Endothelial cell of umbilical vein (primary cell): ENCODE results near the gene RELT.

ENCODE experiments used
- EZH2 ChIP-seq: IDR thresholded peaks from 2 replicates; pipeline ENCODE4 v1.6.1; 2012; ENCODE audit warnings: borderline replicate concordance, low read depth, mild to moderate bottlenecking, moderate library complexity, low read length, inconsistent platforms; ENCODE audit not compliant: severe bottlenecking
- GATA2 ChIP-seq: IDR thresholded peaks from 2 replicates; pipeline ENCODE4 v1.7.0; 2011; ENCODE audit warnings: low read depth, mild to moderate bottlenecking, moderate library complexity, mixed read lengths, low read length; ENCODE audit not compliant: insufficient read length, insufficient read depth
- MYC ChIP-seq: IDR thresholded peaks from one replicate; pipeline ENCODE4 v1.6.1; 2011; ENCODE audit warnings: mild to moderate bottlenecking, low read depth, low read length
- POLR2AphosphoS5 ChIP-seq: IDR thresholded peaks from 2 replicates; pipeline ENCODE4 v1.6.1; 2012; ENCODE audit warnings: low read depth, mild to moderate bottlenecking, control low read depth, low read length, moderate library complexity; ENCODE audit not compliant: insufficient read depth

- TF ChIP-seq EZH2: no peak
- TF ChIP-seq GATA2: no peak
- no peak for TF ChIP-seq MYC
- TF ChIP-seq POLR2AphosphoS5: no peak
These were observed 29.9 kb downstream of the RELT start for GRCh38 chr11:73406131-73406530.
